Stimulated activated CD8-positive, alpha-beta memory T cell treated with anti-CD3 and anti-CD28 coated beads, Interleukin-12 subunit alpha, Interleukin-12 subunit beta, amount 100 ng/mL, for 24 hours (primary cell): ENCODE measurements around the gene PKD2L2.
"Not testable (repeated sequence)": the region's sequence is repeated elsewhere in the genome, so short reads cannot be mapped to it uniquely, and the experiment has no call there.

Source experiments
- DNase-seq: peaks from one replicate; pipeline ENCODE4 v3.0.0-alpha.2; 2020; ENCODE audit errors: extremely low read depth

The PKD2L2 gene

DNA sequence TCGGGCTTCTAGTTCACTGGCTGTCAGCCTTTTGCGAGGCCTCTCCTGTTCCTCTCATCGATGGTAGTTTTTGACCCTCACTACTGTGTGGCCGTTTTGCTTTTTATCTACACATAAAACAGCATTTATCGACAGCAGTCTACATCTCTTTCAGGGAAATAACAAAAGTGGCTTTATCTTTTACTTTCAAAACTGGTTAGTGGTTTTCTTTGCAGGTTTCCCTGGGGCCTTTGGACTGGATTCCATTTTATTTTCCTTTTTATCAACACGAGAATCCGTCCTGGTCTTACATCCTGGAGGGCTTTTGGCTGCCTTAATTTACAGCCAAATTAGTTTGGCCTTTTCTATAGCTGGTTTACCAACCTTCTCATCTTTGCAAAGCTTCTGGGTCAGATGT lies 793 bp upstream of the PKD2L2 start:
- no peak for DNase-seq

GRCh38 chr5:137890845-137891244 lies 1.6 kb downstream of the PKD2L2 start:
- no peak for DNase-seq

DNA sequence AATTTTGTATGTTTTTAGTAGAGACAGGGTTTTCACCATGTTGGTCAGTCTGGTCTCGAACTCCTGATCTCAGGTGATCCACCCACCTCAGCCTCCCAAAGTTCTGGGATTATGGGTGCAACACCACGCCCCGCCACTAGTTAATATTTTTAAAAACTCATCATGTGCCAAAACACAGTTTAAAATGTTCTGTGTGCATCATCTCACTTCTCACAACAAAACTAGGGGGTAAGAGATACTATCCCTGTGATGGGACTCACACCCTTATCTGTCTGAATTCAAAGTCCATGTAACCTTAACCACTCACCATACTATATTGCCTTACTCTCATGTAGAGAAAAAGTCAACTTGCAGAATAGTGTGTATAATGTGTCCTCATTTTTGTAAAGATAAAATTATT lies 2.6 kb downstream of the PKD2L2 start:
- DNase-seq = no peak

DNA sequence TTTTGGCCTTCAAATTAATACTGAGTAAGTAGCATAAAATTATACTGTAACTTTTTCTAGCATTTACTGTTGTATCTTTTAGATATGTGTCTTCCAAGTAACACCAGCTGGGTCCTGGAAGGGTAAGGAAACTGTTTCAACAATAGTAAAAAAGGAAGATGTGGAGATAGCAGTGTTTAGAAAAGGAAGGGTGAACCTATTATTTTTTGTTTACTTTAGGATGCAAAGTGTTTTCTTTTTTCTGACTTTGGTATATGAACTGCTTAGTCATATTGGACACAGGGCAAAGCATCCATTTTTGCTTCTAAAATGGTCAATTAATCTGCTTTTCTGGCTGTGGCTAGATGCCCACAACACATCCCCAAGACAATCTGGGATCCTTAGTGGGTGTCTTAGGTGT lies 5.3 kb downstream of the PKD2L2 start:
- DNase-seq = no peak

GRCh38 chr5:137896560-137896959 lies 7.3 kb downstream of the PKD2L2 start:
- DNase-seq = no peak

- DNase-seq = no peak
Observed at GRCh38 chr5:137899493-137899892, 10.2 kb downstream of the PKD2L2 start.

- no peak for DNase-seq
Observed at GRCh38 chr5:137901011-137901817, 12.0 kb downstream of the PKD2L2 start.

GRCh38 chr5:137902408-137903133 lies 13.3 kb downstream of the PKD2L2 start:
- DNase-seq = no peak

- DNase-seq = no peak
Observed at GRCh38 chr5:137914758-137915157, 25.5 kb downstream of the PKD2L2 start.

DNA sequence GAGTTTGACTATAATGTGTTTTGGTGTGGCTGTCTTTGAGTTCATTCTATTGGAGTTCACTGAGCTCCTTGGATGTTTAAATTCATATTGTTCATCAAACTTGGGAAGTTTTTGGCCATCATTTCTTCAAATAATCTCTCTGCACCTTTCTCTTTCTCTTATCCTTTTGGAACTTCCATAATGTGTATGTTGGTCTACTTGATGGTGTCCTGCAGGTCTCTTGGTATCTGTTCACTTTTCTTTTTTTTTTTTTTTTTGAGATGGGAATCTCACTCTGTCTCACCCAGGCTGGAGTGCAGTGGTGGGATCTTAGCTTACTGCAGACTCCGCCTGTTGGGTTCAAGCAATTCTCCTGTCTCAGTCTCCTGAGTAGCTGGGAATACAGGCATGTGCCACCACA lies 27.7 kb downstream of the PKD2L2 start:
- DNase-seq = no peak

- no peak for DNase-seq
Observed at GRCh38 chr5:137921931-137922330, 32.7 kb downstream of the PKD2L2 start.

GRCh38 chr5:137923856-137924255 lies 34.6 kb downstream of the PKD2L2 start:
- no peak for DNase-seq

- DNase-seq = no peak
Observed at GRCh38 chr5:137932800-137933199, 43.5 kb downstream of the PKD2L2 start.

GRCh38 chr5:137933491-137933911 lies 44.2 kb downstream of the PKD2L2 start:
- no peak for DNase-seq

DNA sequence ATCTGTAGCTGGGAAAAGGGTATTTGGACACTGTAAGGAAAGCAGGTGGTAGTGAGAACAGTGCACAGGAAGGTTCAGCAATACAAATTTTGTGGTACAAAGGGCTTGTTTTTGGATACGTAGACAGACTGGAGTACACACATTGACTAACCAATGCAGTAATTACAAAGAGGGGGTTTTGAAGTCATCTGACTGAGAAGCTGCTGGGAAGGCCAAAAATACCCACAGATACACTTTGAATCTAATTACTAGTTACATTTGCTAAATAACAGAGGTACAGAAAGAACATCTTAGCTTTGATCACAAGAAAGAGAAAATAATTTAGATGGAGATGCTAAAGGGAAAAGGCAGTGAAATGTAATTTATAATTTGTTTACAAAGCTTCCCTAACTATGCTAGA lies 45.9 kb downstream of the PKD2L2 start:
- DNase-seq = no peak

GRCh38 chr5:137935694-137936093 lies 46.4 kb downstream of the PKD2L2 start:
- DNase-seq = no peak

DNA sequence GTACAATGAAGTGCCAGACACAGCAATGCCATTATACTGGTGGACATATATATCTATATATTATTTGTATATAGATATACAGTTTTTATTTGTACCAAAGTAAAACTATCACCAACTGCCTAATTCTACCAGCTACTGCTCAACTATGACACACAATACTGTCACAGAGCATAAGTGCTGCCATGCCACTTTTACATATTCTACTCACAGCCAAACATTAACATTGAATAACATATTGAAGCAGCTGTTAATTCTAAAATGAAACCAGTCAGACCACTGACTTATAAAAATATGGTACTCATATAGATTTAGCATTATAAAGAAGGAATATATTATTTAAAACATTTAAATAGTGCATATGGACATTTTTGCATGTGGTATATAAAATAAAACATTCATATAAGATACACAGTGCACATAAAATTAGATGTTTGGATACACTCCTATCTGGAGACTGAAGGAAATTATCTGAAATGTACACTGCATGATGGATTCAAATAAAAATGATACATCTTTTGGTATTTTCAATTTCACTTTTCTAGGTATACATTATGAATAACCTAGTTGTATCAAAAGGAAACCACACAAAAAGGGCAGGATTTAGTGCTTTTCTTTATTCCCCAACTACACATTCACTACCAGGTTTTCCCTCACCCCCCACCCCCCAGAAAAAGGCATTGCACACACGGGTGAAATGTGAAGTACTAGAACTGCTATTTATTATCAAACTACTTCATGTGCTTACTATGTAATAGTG lies 48.9 kb downstream of the PKD2L2 start:
- DNase-seq = no peak

DNA sequence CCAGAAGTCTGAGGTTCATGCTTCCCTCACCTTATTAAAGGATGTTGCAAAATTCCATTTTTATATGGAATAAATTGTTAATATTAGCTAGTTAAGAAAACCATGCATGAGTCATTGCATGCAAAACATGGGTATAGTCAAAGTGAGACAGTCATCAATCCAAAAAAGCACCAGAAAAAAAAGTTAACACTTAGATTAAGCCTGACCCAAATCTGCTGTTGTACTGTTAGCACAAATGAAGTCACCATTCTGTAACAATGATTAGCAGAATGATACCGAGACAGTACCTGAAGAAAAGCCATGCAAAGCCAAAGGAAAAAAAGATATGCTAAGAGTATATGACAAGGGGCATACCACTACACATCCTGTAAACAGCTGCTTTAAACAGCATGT lies 49.5 kb downstream of the PKD2L2 start:
- DNase-seq = no peak

- no peak for DNase-seq
Observed at GRCh38 chr5:137939331-137939730, 50.1 kb downstream of the PKD2L2 start.

DNA sequence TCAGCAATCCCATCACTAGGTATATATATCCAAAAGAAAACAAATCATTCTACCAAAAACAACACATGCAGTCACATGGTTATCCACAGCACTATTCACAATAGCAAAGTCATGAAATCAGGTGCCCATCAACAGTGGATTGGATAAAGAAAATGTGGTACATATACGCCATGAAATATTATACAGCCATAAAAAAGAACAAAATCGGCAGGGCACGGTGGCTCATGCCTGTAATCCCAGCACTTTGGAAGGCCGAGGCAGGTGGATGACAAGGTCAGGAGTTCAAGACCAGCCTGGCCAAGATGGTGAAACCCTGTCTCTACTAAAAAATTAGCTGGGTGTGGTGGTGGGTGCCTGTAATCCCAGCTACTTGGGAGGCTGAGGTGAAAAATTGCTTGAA lies 55.0 kb downstream of the PKD2L2 start:
- not testable (repeated sequence) for DNase-seq

GRCh38 chr5:137945825-137946224 lies 56.6 kb downstream of the PKD2L2 start:
- DNase-seq = no peak

DNA sequence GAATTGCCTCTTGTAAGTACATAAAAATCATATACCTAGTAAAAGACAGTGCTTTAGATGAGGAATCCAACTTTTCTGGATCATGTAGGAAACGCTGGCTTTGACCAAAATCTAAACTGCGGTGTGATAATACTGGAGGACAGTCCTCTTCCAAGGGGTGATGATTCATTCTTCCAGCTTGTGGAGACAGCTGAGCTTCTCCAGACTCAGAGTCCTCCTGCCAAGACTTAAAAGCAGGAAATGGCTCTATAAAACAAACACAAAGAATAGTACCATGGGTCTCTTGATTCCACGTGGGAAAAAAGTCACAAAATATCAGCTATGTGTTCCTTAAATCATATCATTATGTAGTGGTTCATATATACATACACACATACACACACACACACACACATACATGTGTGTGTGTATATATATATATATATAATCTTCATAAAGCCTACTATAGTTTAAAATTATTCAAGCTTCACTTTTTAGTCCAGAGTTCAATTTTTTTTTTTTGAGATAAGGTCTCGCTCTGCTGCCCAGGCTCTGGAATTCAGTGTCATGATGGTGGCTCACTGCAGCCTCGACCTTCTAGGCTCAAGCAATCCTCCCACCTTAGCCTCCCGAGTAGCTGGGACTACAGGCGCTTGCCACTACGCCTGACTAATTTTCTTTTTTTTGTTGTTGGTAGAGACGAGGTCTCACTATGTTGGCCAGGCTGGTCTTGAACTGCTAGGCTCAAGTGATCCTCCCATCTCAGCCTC lies 65.0 kb downstream of the PKD2L2 start:
- DNase-seq = no peak
